ENCODE data around the gene KASH5. TPM values are rescaled to one million over a fixed set of nuclear protein-coding genes. Genes with fewer than 3 reads are reported as not detected.
"Not testable (repeated sequence)": the region's sequence is repeated elsewhere in the genome, so short reads cannot be mapped to it uniquely, and the experiment has no call there.

The KASH5 gene
- total RNA-seq, 2 experiments from 2014 or later, result 0.95 TPM; not detected in 1

GRCh38 chr19:49453757-49454240, 65.8 kb downstream of the KASH5 start:
- H3K27ac Mint-ChIP-seq, result peak overlapping the region; percentile 100
- DNase-seq, result peak; percentile 26
- peaks cover 33% of the 10 kb centered on the region for H3K36me3 Mint-ChIP-seq (ENCODE audit: low read depth)
- CTCF ChIA-PET, result interaction anchor here (0.9 to 5.0 kb wide), 7 partner anchors 8 to 93 kb away, joined by 3 to 33 read pairs (median 5); partner anchors contain the start of gene FLT3LG
- H3K9me3 Mint-ChIP-seq, result no peaks in the 10 kb centered on the region
- intact Hi-C loops (cut with micrococcal nuclease), result no loop called here
- H3K27me3 Mint-ChIP-seq, result no peaks in the 10 kb centered on the region
- no peak for ATAC-seq
- H3K4me1 Mint-ChIP-seq (ENCODE audit: low read depth), result peaks cover 45% of the 10 kb centered on the region
- TF ChIP-seq CTCF (IDR thresholded peaks at IDR 0.05), result no peak
- peak overlapping the region; percentile 93 for H3K4me3 Mint-ChIP-seq
- POLR2A ChIA-PET, result interaction anchor here (0.6 to 3.5 kb wide), 7 partner anchors 12 to 46 kb away, joined by 3 to 15 read pairs (median 5); no protein-coding TSS in a partner anchor

- intact Hi-C loops (cut with micrococcal nuclease), result no loop called here
- ATAC-seq, result no peak
- CTCF ChIA-PET, result interaction anchor here (1.3 to 2.5 kb wide), 3 partner anchors 14 to 21 kb away, joined by 4 to 15 read pairs (median 6); no protein-coding TSS in a partner anchor
- Mint-ChIP-seq H3K4me3 (no peak overlapping the region), H3K9me3 (no peaks in the 10 kb centered on the region), H3K27ac (no peak overlapping the region), H3K27me3 (no peaks in the 10 kb centered on the region), H3K4me1 (ENCODE audit: low read depth) (peaks cover 28% of the 10 kb centered on the region), H3K36me3 (ENCODE audit: low read depth) (peaks cover 23% of the 10 kb centered on the region)
- DNase-seq, result no peak
- no peak for TF ChIP-seq CTCF (IDR thresholded peaks at IDR 0.05)
- POLR2A ChIA-PET, result interaction anchor here (0.9 to 3.5 kb wide), 3 partner anchors 18 to 33 kb away, joined by 3 to 15 read pairs (median 5); partner anchors contain the start of gene FLT3LG
Observed at GRCh38 chr19:49455773-49456172, 67.7 kb downstream of the KASH5 start.

GRCh38 chr19:49456326-49456725, 68.3 kb downstream of the KASH5 start:
- ChIA-PET CTCF (interaction anchor here (1.3 to 2.5 kb wide), 3 partner anchors 13 to 20 kb away, joined by 4 to 15 read pairs (median 6); no protein-coding TSS in a partner anchor), POLR2A (interaction anchor here (0.9 to 3.5 kb wide), 3 partner anchors 17 to 32 kb away, joined by 3 to 15 read pairs (median 5); partner anchors contain the start of gene FLT3LG)
- TF ChIP-seq CTCF (IDR thresholded peaks at IDR 0.05), result no peak
- no peaks in the 10 kb centered on the region for H3K9me3 Mint-ChIP-seq
- no peak overlapping the region for H3K4me3 Mint-ChIP-seq
- ATAC-seq (no peak), DNase-seq (no peak)
- peak overlapping the region; percentile 25 for H3K27ac Mint-ChIP-seq
- peaks cover 28% of the 10 kb centered on the region for H3K4me1 Mint-ChIP-seq (ENCODE audit: low read depth)
- no peaks in the 10 kb centered on the region for H3K27me3 Mint-ChIP-seq
- intact Hi-C loops (cut with micrococcal nuclease), result no loop called here
- peaks cover 22% of the 10 kb centered on the region for H3K36me3 Mint-ChIP-seq (ENCODE audit: low read depth)

GRCh38 chr19:49458567-49458903, 70.5 kb downstream of the KASH5 start:
- TF ChIP-seq CTCF (IDR thresholded peaks at IDR 0.05), result no peak
- no peak overlapping the region for H3K4me3 Mint-ChIP-seq
- no peaks in the 10 kb centered on the region for H3K9me3 Mint-ChIP-seq
- no peak for DNase-seq
- H3K27me3 Mint-ChIP-seq, result no peaks in the 10 kb centered on the region
- POLR2A ChIA-PET, result interaction anchor here (1.0 to 2.9 kb wide), 2 partner anchors 15 to 29 kb away, joined by 3 to 12 read pairs; partner anchors contain the start of gene RPL13A
- H3K36me3 Mint-ChIP-seq (ENCODE audit: low read depth), result peaks cover 18% of the 10 kb centered on the region
- peaks cover 15% of the 10 kb centered on the region for H3K4me1 Mint-ChIP-seq (ENCODE audit: low read depth)
- intact Hi-C loops (cut with micrococcal nuclease), result no loop called here
- CTCF ChIA-PET, result interaction anchor here (0.7 to 1.7 kb wide), 2 partner anchors 11 to 18 kb away, joined by 3 to 4 read pairs; no protein-coding TSS in a partner anchor
- ATAC-seq, result no peak
- H3K27ac Mint-ChIP-seq, result peak overlapping the region; percentile 42

- TF ChIP-seq CTCF (IDR thresholded peaks at IDR 0.05), result no peak
- CTCF ChIA-PET, result no interaction called here
- Mint-ChIP-seq H3K4me1 (ENCODE audit: low read depth) (peaks cover 13% of the 10 kb centered on the region), H3K4me3 (no peak overlapping the region), H3K27me3 (no peaks in the 10 kb centered on the region), H3K9me3 (no peaks in the 10 kb centered on the region), H3K27ac (no peak overlapping the region), H3K36me3 (ENCODE audit: low read depth) (peaks cover 18% of the 10 kb centered on the region)
- DNase-seq, result no peak
- ATAC-seq, result peak; percentile 45
- POLR2A ChIA-PET, result interaction anchor here (1.0 to 2.9 kb wide), 3 partner anchors 29 to 50 kb away, joined by 3 to 12 read pairs (median 4); partner anchors contain the start of gene RPL13A
- intact Hi-C loops (cut with micrococcal nuclease), result no loop called here
Observed at GRCh38 chr19:49459388-49459787, 71.3 kb downstream of the KASH5 start.

- DNase-seq; H3K4me1 Mint-ChIP-seq (ENCODE audit: low read depth); H3K27me3 Mint-ChIP-seq; H3K4me3 Mint-ChIP-seq; H3K9me3 Mint-ChIP-seq; CTCF ChIA-PET; ATAC-seq; POLR2A ChIA-PET; H3K27ac Mint-ChIP-seq; intact Hi-C loops (cut with micrococcal nuclease): not testable (repeated sequence)
- H3K36me3 Mint-ChIP-seq (ENCODE audit: low read depth), result peaks cover 18% of the 10 kb centered on the region
Observed at GRCh38 chr19:49461130-49461529, 73.1 kb downstream of the KASH5 start.

Measured in activated CD8-positive, alpha-beta T cell treated with anti-CD3 and anti-CD28 coated beads for 36 hours (primary cell).